Bronchial epithelial cell (primary cell): ENCODE measurements around the gene ULBP1. TPM values are rescaled to one million over a fixed set of nuclear protein-coding genes. Genes with fewer than 3 reads are reported as not detected.
A peak's percentile ranks its signal among the peaks of the same experiment; 100 is the strongest.
"Not testable (repeated sequence)": the region's sequence is repeated elsewhere in the genome, so short reads cannot be mapped to it uniquely, and the experiment has no call there.

ENCODE experiments used
- DNase-seq: peaks from one replicate; pipeline ENCODE4 v3.0.0-alpha.2; 2010; ENCODE audit warnings: low read depth
- FAIRE-seq: peaks from 2 replicates; lab custom pipeline; 2011; peaks lifted over from hg19 to GRCh38; lab: Jason Lieb, UNC
- H3K27me3 ChIP-seq: 2 replicates; pipeline ENCODE4 v1.5.1; 2011; ENCODE audit warnings: low read length; ENCODE audit not compliant: control insufficient read depth, insufficient read depth
- H3K36me3 ChIP-seq: 2 replicates; pipeline ENCODE4 v1.5.1; 2011; ENCODE audit warnings: low read length; ENCODE audit not compliant: control insufficient read depth, insufficient read depth
- H3K4me3 ChIP-seq: 2 replicates; pipeline ENCODE4 v1.5.1; 2011; ENCODE audit warnings: mild to moderate bottlenecking, low read depth, low read length, control low read depth
- total RNA-seq: library from RNA; depleted of rRNA; stranded (reverse); fragments of >200 nt; gene quantifications from 2 replicates; pipeline ENCODE4 v1.2.1, GENCODE V29; 2014
- TF ChIP-seq, protein P1 (sequence below): IDR thresholded peaks from 2 replicates; pipeline ENCODE4 v1.5.1; 2011; ENCODE audit warnings: mild to moderate bottlenecking, moderate library complexity, low read length, control low read depth, inconsistent platforms; ENCODE audit not compliant: insufficient read depth, severe bottlenecking

Gene ULBP1
- total RNA-seq, 1 donor from 2014 or later: 1.1 TPM

DNA sequence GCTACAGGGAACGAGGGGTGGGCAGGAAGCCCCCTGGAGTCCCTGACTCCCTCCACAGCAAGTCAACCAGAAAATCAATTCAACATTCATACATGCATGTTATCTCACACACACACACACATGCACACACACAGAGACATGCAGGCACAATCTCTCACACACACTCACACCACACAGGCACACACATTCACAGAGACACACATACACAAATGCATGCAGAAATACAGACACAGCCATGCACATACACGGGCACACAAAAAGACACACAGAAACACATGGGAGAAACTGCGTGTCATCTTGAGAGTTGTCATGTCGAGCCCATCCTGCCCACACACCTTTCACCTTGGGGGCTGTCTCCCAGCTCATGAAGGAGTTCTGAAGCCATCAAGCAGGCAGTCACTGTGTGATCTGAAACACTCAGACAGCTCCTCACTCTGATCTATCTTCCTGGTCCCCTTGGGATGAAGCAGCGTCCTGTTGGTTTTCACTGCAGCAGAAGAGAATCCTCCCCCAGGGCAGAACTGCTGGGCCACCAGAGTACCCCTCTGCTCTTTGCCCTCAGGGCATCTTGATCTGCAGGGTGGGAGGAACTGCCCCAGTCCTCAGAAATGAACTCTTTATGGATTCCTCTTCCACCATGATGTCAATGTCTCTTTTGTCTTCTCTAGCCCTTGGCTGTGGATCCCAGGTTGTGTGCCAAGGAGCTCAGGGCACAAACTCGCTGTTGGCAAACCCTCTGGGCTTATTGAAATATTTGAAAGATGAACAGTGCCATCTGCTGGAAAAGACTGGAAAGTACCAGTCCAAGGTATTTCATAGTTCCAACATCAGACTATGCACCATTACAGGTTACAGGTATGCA is 52.8 kb downstream of the ULBP1 start:
- TF ChIP-seq, protein P1, sequence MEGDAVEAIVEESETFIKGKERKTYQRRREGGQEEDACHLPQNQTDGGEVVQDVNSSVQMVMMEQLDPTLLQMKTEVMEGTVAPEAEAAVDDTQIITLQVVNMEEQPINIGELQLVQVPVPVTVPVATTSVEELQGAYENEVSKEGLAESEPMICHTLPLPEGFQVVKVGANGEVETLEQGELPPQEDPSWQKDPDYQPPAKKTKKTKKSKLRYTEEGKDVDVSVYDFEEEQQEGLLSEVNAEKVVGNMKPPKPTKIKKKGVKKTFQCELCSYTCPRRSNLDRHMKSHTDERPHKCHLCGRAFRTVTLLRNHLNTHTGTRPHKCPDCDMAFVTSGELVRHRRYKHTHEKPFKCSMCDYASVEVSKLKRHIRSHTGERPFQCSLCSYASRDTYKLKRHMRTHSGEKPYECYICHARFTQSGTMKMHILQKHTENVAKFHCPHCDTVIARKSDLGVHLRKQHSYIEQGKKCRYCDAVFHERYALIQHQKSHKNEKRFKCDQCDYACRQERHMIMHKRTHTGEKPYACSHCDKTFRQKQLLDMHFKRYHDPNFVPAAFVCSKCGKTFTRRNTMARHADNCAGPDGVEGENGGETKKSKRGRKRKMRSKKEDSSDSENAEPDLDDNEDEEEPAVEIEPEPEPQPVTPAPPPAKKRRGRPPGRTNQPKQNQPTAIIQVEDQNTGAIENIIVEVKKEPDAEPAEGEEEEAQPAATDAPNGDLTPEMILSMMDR: peak; percentile 42
- H3K27me3 ChIP-seq: peaks cover 7% of the 10 kb centered on the region
- FAIRE-seq: peak; percentile 93
- no peaks in the 10 kb centered on the region for H3K36me3 ChIP-seq
- peak; percentile 59 for DNase-seq
- no peak overlapping the region for H3K4me3 ChIP-seq

DNA sequence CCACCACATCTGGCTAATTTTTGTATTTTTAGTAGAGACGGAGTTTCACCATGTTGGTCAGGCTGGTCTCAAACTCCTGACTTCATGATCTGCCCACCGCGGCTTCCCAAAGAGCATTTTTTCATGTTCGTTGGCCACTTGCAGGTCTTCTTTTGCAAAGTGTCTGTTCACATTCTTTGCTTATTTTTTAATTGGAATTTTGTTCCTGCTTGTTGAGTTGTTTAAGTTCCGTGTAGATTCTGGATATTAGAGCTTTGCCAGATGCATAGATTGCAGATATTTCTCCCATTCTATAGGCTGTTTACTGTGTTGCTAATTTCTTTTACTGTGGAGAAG is 53.4 kb downstream of the ULBP1 start:
- H3K4me3 ChIP-seq, H3K36me3 ChIP-seq, DNase-seq, FAIRE-seq, H3K27me3 ChIP-seq: not testable (repeated sequence)

DNA sequence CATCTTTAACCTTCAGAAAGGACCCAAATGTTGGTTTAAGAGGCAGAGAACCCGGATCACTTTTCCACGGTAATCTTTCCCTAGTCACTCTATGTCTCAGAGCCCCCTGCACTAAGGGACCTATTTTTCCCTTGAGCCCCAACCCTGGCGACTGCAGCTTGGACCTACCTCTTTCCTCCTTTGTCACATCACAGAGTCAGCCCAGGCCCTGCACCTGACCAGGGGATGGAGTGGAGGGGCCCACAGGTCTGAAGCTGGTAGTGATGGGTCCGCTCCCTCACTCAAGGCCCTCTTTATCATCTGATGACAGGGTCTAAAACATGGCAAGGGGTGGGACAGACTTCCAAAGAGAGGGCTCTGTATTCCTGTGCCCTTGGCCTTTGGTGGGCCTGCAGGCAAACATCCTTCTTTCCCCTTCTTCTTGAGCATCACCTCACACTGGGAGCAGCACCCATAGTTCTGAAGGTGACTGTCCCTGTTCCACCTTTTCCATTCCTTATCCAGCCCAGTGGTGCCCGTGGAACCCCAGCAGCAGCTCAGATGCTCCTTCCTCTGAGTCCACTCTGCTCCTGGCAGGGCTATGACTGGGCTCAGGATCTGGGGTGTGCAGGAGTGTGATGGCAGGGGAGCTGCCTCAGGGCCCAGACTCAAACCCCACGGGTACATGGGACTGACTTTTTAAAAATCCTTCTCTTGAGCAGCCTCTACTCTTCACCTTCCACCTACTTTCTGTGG is 55.3 kb downstream of the ULBP1 start:
- FAIRE-seq (no peak), DNase-seq (no peak)
- H3K36me3 ChIP-seq: no peaks in the 10 kb centered on the region
- TF ChIP-seq, protein P1: no peak
- no peak overlapping the region for H3K4me3 ChIP-seq
- no peaks in the 10 kb centered on the region for H3K27me3 ChIP-seq

DNA sequence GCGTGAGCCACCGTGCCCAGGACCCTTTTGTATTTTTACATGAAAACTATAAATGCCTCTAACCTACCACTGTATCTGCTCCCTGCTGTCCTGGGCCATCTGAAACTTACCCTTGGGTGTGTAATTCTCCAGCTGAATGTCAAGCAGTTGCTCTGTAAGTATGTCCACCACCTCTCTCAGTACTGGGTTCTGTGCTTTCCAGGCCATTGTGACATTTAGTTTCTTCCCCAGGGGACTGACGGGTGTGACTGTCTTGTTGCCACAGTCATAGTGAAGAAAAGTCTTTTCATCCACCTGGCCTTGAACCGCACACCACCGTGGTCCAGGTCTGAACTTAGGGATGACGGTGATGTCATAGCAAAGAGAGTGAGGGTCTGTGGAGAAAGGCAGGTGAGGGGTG is 58.1 kb downstream of the ULBP1 start:
- FAIRE-seq, H3K27me3 ChIP-seq, H3K36me3 ChIP-seq, DNase-seq, H3K4me3 ChIP-seq: not testable (repeated sequence)

Other genes with a start within 250 kb of the ULBP1 start
- gene LATS1, start 245.8 kb upstream of the ULBP1 start, total RNA-seq: 6.3 and 6.8 TPM in 2 replicates
- gene NUP43, start 217.4 kb upstream of the ULBP1 start, total RNA-seq: 13.2 and 15.7 TPM in 2 replicates
- 124 and 159 TPM in 2 replicates for gene PCMT1, start 214.2 kb upstream of the ULBP1 start, total RNA-seq
- gene LRP11, start 99.6 kb upstream of the ULBP1 start, total RNA-seq: 108 and 129 TPM in 2 replicates
- 19.0 and 35.1 TPM in 2 replicates for gene RAET1E, start 65.8 kb upstream of the ULBP1 start, total RNA-seq
- 26.6 and 45.0 TPM in 2 replicates for gene RAET1G, start 40.8 kb upstream of the ULBP1 start, total RNA-seq
- 2.4 and 12.2 TPM in 2 replicates for gene ULBP2, start 21.9 kb upstream of the ULBP1 start, total RNA-seq
- gene RAET1L, start 61.6 kb downstream of the ULBP1 start, total RNA-seq: 0.79 and 20.4 TPM in 2 replicates
- 5.6 and 11.1 TPM in 2 replicates for gene ULBP3, start 105.2 kb downstream of the ULBP1 start, total RNA-seq
- 72.1 and 80.0 TPM in 2 replicates for gene PPP1R14C, start 179.1 kb downstream of the ULBP1 start, total RNA-seq